ENCODE data around the gene GRM5.
"Not testable (repeated sequence)": the region's sequence is repeated elsewhere in the genome, so short reads cannot be mapped to it uniquely, and the experiment has no call there.

Gene GRM5

GRCh38 chr11:88484873-88485621 is 580.7 kb downstream of the GRM5 start:
- no peak for DNase-seq

GRCh38 chr11:88482871-88483301 is 582.9 kb downstream of the GRM5 start:
- no peak for DNase-seq

- no peak for DNase-seq
Observed at GRCh38 chr11:88480223-88480622, 585.6 kb downstream of the GRM5 start.

- DNase-seq = no peak
Observed at GRCh38 chr11:88478136-88478815, 587.5 kb downstream of the GRM5 start.

- DNase-seq = no peak
Observed at GRCh38 chr11:88475991-88476418, 589.8 kb downstream of the GRM5 start.

- DNase-seq = no peak
Observed at GRCh38 chr11:88474655-88475054, 591.1 kb downstream of the GRM5 start.

- no peak for DNase-seq
Observed at GRCh38 chr11:88469561-88470225, 596.1 kb downstream of the GRM5 start.

- DNase-seq = no peak
Observed at GRCh38 chr11:88464528-88464927, 601.3 kb downstream of the GRM5 start.

GRCh38 chr11:88463301-88463700 is 602.5 kb downstream of the GRM5 start:
- not testable (repeated sequence) for DNase-seq

GRCh38 chr11:88458047-88458446 is 607.7 kb downstream of the GRM5 start:
- not testable (repeated sequence) for DNase-seq

- no peak for DNase-seq
Observed at GRCh38 chr11:88455974-88456373, 609.8 kb downstream of the GRM5 start.

- DNase-seq = no peak
Observed at GRCh38 chr11:88454881-88455280, 610.9 kb downstream of the GRM5 start.
